ENCODE data around the gene CAPN1. TPM values are rescaled to one million over a fixed set of nuclear protein-coding genes. Genes with fewer than 3 reads are reported as not detected.
A peak's percentile ranks its signal among the peaks of the same experiment; 100 is the strongest.

CAPN1 gene
- total RNA-seq, result 100 to 1,000 TPM; 103 to 139 (median 107) TPM
- polyA plus RNA-seq, result 100 to 1,000 TPM; 111 to 144 TPM

DNA sequence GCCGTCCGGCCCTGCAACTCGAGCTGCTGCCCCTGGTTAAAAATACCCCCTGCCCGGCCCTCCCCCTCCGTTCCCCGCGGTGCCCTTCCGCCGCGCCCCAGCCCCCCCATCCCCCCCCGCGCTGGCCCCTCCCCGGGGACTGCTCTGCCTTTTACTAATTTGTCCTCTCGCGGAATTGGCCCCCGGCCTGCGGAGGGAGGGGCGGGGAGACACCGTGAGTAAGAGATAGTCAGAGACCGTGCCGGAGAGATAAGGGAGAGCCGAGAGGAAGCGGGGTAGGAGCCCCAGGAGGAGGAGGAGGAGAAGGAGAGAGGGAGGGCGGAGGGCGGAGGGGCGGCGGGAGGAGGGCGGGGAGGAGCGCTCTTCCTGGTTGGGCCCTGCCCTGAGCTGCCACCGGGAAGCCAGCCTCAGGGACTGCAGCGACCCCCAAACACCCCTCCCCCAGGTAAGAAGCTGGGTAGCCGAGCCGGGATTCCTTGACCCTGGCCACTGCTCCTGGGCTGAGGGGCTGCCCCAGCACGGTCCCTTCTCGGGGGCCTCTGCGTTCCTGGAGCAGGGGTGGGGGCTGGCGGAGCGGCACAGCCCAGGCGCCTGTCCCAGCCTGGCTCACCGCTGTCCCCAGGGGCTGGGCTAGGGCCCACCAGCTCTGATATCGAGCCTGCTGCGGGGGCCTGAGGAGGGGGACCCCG is at the start of gene CAPN1:
TSS of gene CAPN1 (plus strand) at position 360 of the 689 bp plus-strand sequence. CDS start 774 bp downstream, outside the sequence.
- DNase-seq, result peak; percentile 80 to 93 (median 86)
- 1 to 2% methylated on average over 29 to 39 of the region's 43 CpGs for WGBS, 2 donors
- Histone ChIP-seq H3K4me3 (peak within 1 kb of the TSS; percentile 82 to 94 (median 87)), H3K9me3 (no peaks in the 10 kb centered on the region), H3K4me1 (peaks cover 0 to 17% (median 0%) of the 10 kb centered on the region in 3 donors), H3K27me3 (no peaks in the 10 kb centered on the region), H3K27ac (peak within 1 kb of the TSS; percentile 87 to 96 (median 92)), H3K36me3 (peaks cover 0 to 13% (median 2%) of the 10 kb centered on the region in 3 donors)
- TF ChIP-seq, protein P1, sequence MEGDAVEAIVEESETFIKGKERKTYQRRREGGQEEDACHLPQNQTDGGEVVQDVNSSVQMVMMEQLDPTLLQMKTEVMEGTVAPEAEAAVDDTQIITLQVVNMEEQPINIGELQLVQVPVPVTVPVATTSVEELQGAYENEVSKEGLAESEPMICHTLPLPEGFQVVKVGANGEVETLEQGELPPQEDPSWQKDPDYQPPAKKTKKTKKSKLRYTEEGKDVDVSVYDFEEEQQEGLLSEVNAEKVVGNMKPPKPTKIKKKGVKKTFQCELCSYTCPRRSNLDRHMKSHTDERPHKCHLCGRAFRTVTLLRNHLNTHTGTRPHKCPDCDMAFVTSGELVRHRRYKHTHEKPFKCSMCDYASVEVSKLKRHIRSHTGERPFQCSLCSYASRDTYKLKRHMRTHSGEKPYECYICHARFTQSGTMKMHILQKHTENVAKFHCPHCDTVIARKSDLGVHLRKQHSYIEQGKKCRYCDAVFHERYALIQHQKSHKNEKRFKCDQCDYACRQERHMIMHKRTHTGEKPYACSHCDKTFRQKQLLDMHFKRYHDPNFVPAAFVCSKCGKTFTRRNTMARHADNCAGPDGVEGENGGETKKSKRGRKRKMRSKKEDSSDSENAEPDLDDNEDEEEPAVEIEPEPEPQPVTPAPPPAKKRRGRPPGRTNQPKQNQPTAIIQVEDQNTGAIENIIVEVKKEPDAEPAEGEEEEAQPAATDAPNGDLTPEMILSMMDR (IDR thresholded peaks at IDR 0.05), result no peak
- no peak for FAIRE-seq
- peak; percentile 67 to 82 (median 78) for ATAC-seq
- intact Hi-C loops (cut with DNase I), result loop anchor here in 2 of 3 donors (5.0 kb wide), 1 partner anchor 49 kb away; the partner anchor contains the start of gene SYVN1 (in 2 of the 2)

DNA sequence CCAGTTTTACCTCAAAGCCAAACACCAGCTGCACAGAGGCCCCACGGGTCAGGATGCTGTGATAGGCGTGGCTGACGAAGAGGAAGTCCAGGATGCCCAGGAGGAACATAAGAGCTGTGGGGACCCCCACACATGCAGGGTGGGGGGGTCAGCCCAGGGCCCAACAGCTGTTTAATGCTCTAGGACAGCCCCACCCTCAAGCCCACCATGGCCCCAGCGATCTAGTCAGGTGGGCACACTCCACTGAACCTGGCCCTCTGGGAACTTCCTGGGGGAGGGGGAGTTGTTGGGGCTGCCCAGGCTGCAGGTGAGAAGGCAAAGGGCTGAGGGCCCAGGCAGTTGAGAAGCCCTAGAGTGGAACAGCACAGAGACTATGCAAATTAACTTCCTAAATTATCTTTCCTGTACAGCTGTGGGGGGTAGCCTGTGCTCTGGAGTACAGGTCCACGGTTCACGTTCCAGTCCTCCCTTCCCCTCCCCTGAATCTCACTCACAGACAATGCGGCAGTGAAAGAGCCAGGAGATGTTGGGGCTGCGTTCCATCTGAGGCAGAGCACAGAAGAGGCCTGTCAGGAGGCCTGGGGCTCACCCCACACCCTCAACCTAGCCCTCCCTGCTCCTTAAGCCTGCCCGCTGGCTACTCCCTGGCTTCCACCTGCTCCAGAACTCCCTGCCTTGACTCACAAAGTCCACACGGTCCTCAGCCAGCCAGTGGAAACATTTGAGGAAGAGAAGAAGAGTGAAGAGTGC is 49.3 kb upstream of the CAPN1 start:
- FAIRE-seq (no peak), DNase-seq (peak in 2 of 6 donors; percentile 9 to 58), ATAC-seq (no peak)
- Histone ChIP-seq H3K4me3 (peak overlapping the region in 3 of 4 donors; percentile 70 to 87 (median 78)), H3K27ac (peak overlapping the region in 2 of 4 donors; percentile 7 to 99), H3K27me3 (no peaks in the 10 kb centered on the region), H3K4me1 (peaks cover 14 to 32% (median 26%) of the 10 kb centered on the region in 3 donors), H3K36me3 (peaks cover 6 to 58% (median 38%) of the 10 kb centered on the region in 3 donors), H3K9me3 (no peaks in the 10 kb centered on the region)
- intact Hi-C loops (cut with DNase I), result loop anchor here in 2 of 3 donors (5.0 kb wide), 1 partner anchor 50 kb away; the partner anchor contains the start of gene CAPN1 (in 2 of the 2)
- TF ChIP-seq, protein P1 (IDR thresholded peaks at IDR 0.05), result no peak
- WGBS, 2 donors, result 37 to 44% methylated on average over 10 of the region's 10 CpGs

DNA sequence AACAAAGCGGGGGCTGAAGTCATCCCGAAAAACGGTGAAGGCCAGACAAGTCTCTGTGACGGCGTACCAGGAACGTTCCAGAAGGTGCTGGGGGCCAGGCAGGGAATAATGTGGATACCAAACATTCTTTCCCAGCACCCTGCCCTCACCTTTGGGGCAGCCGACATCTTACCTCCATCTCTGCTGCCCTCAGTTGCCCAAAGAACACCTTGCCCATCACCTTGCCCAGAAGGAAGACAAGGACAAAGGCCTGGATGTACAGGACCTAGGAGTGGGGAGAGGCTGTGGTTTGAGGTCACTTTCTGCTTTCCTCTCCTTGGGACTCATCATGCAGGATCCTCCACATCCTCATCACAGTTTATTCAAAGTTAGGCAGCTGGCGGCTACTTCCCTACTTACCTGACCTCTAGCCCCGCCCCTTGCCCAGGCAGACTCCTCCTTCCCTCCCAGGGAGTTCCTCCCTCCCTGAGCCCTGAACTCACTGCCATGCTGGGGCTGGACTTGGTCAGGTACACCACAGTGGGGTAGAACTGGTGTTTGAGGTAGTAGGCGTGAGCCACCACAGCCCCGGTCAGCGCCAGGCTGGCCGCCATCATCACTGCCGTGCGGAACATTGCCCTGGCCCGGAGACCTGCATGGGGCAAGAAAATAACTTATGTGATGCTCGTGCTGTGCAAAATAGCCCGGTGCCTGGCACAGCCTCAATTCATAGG is 48.6 kb upstream of the CAPN1 start:
- Histone ChIP-seq H3K4me3 (peak overlapping the region; percentile 70 to 93 (median 82)), H3K4me1 (peaks cover 14 to 32% (median 26%) of the 10 kb centered on the region in 3 donors), H3K36me3 (peaks cover 6 to 50% (median 31%) of the 10 kb centered on the region in 3 donors), H3K9me3 (no peaks in the 10 kb centered on the region), H3K27ac (peak overlapping the region; percentile 99 to 100 (median 99)), H3K27me3 (no peaks in the 10 kb centered on the region)
- peak; percentile 38 to 55 (median 46) for ATAC-seq
- TF ChIP-seq, protein P1 (IDR thresholded peaks at IDR 0.05), result no peak
- intact Hi-C loops (cut with DNase I), result loop anchor here in 2 of 3 donors (5.0 kb wide), 1 partner anchor 49 kb away; the partner anchor contains the start of gene CAPN1 (in 2 of the 2)
- 17 to 19% methylated on average over 18 of the region's 18 CpGs for WGBS, 2 donors
- DNase-seq, result peak; percentile 80 to 94 (median 86)
- FAIRE-seq, result no peak

DNA sequence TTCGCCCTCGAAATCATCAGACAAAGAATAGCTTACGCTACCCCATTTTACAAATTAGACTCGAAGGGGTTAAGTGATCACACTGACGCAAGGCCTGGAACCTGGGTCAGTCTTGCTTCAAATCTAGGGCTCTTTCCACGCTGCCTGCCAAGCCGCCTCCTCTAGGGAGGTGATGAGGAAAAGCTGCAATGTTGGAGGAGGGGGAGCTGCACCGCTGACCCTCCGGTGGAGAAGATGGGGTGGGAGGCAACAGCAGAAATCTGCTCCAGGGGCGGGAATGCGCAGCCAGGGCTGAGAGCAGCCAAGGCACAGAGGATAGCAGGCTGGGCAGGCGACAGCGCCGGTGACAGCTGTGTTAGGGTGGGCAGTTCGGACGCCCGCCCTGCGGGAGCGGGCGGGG is 48.0 kb upstream of the CAPN1 start:
- peak overlapping the region; percentile 70 to 93 (median 82) for H3K4me3 ChIP-seq
- H3K36me3 ChIP-seq, result peaks cover 3 to 45% (median 29%) of the 10 kb centered on the region in 3 donors
- intact Hi-C loops (cut with DNase I), result loop anchor here in 2 of 3 donors (5.0 kb wide), 1 partner anchor 49 kb away; the partner anchor contains the start of gene CAPN1 (in 2 of the 2)
- DNase-seq, result peak in 4 of 6 donors; percentile 57 to 64 (median 60)
- peaks cover 14 to 32% (median 26%) of the 10 kb centered on the region in 3 donors for H3K4me1 ChIP-seq
- no peaks in the 10 kb centered on the region for H3K27me3 ChIP-seq
- TF ChIP-seq, protein P1 (IDR thresholded peaks at IDR 0.05), result no peak
- 0 to 1% methylated on average over 20 of the region's 20 CpGs for WGBS, 2 donors
- ATAC-seq, result peak in 3 of 4 donors; percentile 1 to 7 (median 2)
- peak overlapping the region; percentile 99 to 100 (median 99) for H3K27ac ChIP-seq
- FAIRE-seq, result no peak
- H3K9me3 ChIP-seq, result no peaks in the 10 kb centered on the region
